MV-4-11 (cell line): ENCODE results near the gene AP5B1.

Experiments
- DNase-seq: peaks from one replicate; lab custom pipeline; 2025; lab: John Stamatoyannopoulos, UW

The AP5B1 gene

DNA sequence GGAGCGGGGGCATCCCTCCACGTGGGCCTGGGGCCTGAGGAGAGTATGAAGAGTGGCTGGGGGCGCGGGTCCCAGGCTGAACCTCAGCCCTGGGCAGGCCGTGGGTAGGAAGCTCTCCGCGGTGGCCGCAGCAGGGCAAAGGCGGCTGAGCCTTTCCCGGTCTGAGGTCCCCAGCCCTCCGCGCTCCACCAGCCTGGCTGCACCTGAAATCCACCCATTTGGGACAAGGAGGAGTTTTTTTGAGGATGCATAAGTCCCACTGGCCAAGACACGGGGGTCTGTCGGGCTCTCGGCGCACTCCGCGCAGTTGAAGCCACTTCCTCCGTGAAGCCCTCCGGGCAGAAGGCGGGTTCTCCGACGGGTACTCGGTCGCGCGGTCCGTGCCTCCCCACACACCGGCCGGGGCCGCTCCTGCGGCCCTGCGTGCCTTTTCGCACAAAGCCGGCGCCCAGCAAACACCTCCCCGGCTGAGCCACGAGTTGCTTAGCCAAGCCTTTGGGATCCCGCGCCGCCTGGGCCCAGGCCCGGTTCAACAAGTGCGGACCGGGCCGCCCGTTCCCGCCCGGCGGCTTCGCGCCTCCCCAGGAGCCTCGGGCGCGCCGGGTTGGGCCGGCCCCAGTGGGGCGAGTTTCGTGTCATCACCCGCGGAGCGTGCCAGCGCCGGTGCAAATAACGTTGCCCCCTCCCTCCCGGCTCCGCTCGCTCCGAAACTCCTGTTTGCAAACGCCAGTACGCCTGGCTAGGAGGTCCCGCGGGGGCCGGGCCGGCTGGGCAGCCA, 5.4 kb upstream of the AP5B1 start:
- no peak for DNase-seq

DNA sequence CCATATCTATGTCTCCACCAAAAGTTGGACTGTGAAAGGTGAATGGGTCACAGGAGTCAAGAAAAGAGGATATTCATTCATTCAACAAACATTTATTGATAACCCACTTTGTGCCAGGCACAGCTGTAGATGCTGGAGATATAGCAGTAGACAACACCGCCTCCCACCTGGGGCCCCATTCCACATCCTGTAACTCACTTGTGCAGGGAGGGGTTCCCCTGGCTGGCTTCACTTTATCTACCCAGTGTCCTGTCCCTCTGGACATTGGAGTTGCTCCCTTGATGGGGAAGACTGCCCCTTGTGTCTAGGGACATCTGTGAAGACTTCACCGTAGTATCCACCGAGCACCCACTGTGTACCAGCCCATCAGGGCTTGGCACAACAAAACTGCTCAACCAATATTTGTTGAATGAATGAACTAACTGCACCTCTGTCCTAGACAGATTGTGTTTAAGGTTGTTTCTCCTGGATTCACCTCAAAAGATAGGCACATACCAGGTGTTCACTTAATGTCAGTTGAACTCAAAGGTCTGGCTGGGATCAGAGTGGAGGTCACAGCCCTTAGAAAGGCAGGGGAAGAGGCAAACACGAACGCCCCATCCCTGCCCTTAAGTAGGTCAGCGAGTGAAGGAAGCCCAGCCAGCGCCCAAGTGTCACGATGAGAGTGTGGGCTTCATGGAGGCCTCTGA, 4.7 kb upstream of the AP5B1 start:
- DNase-seq = no peak

DNA sequence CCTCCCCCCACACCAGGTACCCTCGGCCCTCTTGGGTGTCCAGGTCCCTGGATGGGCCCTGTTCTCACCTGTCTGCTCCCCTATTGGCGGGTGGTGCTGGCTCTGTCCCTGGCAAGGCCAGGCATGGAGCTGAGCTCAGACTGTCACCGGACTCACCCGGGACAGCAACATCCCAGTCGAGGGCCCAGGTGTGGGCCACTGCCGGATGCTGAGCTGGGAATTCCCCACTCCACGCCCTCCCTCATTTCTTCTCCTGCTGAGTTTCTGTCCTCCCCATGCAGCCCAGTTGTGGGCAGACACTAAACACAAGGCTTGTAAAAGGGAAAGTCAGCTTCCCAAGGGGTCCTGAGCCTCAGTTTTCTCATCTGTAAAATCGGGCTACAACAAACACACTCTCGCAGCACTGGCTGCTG, 2.0 kb upstream of the AP5B1 start:
- no peak for DNase-seq

DNA sequence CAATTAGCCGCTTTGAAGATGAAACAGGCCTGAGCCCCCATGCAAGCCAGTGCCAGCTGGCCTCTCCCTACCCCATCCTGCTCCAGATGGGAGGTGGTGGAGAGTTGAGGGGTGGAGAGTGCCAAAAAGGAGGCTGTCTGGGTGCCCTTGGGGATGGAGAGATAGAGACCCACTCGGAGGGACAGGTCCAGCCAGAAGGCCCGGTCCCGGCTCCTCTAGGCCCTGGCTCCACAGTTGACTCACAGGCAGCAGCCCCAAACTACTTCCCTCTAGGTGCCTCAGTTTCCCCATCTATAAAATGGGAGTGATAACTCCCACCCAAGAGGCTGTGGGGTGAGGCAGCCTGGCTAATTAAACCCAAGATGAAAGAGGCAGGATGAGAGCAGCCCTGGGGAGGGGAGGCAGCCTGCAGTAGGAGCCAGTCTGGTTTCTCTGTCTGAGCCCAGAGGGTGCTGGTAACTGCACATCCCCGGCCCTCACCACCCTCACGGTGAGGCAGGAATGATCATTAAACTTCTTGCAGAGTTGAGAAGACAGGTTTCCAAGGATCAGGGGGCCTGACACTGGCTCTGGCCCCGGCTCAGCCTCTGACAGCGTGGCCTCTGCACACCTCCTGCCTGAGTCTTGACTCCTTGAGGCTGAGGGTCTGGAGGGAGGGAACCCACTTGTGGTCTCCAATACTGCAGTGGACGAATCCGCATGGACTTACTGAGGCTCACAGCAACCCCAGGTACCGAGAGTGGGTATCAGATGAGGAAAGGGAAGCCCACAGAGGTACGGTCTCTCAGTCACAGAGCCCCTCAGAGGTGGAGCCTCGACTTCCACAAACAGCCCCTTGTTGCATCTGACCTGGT, 1.4 kb upstream of the AP5B1 start:
- no peak for DNase-seq

GRCh38 chr11:65781152-65781961, 581 bp upstream of the AP5B1 start:
- DNase-seq = no peak

GRCh38 chr11:65779919-65780769, 632 bp downstream of the AP5B1 start:
- DNase-seq = peak; percentile 68

GRCh38 chr11:65779669-65779918, 1.2 kb downstream of the AP5B1 start:
- DNase-seq = no peak

DNA sequence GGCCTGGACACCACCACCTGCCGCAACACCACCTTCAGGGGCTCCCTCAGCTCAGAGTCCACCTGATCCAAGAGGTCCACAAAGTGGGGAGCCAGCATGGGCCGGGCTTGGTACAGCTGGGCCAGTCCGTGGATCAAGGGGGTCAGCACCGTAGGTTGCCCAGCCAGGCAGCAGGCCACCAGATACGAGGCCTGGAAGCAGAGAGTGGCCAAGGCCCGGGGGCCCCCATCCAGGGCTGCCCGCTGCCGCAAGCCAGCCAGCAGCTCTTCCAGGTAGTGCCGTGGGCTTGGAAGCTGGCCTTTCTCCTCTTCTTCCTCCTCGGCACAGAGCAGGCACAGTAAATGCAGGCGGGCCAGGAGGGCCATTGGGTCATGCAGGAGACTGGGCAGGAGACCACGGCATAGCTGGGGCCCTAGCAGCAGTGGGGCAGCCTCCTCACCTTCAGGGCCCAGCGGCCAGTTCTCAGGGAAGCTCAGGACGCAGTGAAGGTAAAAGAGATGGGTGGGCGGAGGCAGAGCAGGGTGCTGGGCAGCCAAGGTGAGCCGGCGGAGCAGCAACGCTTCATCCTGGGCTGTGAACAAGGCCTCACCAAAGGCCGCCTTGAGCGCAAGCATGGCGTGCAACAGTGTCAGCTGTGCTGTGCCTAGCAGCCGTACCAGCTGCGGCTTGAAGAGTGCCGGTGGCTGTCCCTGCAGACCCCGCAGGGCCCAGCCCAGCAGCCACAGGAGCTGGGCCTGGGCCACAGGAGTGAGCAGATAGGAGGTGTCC, 1.7 kb downstream of the AP5B1 start:
- DNase-seq = no peak

GRCh38 chr11:65778431-65778900, 2.3 kb downstream of the AP5B1 start:
- no peak for DNase-seq

GRCh38 chr11:65777821-65778361, 2.9 kb downstream of the AP5B1 start:
- DNase-seq = no peak

- no peak for DNase-seq
Measured at GRCh38 chr11:65777241-65777640, 3.5 kb downstream of the AP5B1 start.

DNA sequence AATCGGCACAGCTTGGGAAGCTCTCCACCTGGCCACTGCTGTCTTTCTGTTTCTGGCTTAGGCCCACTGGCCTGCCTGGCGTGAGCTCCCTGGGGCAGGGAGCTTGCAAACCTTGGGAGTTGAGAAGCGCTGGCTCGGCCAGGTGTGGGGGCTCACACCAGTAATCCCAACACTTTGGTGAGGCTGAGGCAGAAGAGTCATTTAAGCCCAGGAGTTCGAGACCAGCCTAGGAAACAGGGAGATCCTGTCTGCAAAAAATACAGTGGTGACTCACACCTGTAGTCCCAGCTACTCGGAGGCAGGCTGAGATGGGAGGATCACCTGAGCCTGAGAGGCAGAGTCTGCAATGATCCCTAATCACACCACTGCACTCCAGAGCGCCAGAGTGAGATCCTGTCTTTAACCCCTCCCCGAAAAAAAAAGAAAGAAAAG, 4.0 kb downstream of the AP5B1 start:
- DNase-seq = no peak

- DNase-seq = peak; percentile 98
Measured at GRCh38 chr11:65776196-65776595, 4.6 kb downstream of the AP5B1 start.

GRCh38 chr11:65774525-65775306, 6.1 kb downstream of the AP5B1 start:
- no peak for DNase-seq

- DNase-seq = peak; percentile 18
Measured at GRCh38 chr11:65773784-65774411, 6.9 kb downstream of the AP5B1 start.

GRCh38 chr11:65771589-65772112, 9.1 kb downstream of the AP5B1 start:
- DNase-seq = no peak

DNA sequence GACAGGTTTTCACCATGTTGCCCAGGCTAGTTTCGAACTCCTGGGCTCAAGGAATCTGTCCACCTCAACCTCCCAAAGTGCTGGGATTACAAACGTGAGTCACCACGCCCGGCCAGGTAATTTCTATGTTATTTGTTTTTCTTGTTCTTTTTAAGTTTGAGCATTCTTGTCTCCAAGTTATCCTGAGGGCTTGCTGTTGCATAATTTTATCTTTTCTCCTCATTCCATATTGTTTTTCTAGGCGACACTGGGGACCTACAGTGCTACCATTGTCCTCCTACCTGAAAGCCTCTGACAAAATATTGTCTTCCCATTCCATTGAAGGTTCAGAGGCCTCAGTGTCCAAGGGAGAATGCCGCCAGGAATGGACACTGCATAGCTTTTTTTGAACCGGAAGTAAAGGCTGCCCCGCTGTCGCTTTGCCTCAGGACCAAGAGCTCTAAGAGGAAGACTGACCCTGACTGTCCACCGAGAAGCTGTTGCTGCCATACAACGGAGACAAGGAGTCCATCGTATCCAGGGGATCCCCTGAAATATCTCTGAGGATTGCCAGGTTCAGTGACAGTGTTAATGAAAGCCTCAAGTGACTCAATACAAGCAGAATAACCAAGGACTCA, 9.7 kb downstream of the AP5B1 start:
- DNase-seq = no peak

DNA sequence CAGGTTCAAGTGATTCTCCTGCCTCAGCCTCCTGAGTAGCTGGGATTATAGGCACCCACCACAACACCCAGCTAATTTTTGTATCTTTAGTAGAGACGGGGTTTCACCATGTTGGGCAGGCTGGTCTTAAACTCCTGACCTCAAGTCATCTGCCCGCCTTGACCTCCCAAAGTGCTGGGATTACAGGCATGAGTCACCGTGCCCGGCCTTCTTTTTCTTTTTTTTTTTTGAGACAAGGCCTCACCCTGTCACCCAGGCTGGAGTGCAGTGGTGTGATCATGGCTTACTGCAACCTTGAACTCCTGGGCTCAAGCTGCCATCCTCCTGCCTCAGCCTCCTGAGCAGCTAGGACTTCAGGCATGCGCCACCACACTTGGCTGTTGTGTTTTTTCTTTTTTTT, 13.0 kb downstream of the AP5B1 start:
- peak; percentile 89 for DNase-seq
